GM21360 (cell line): ENCODE measurements around the gene HNF1A.
"Not testable (repeated sequence)": the region's sequence is repeated elsewhere in the genome, so short reads cannot be mapped to it uniquely, and the experiment has no call there.

Source experiments
- ATAC-seq: cut with Tn5 transposase; IDR thresholded peaks from one replicate; pipeline ENCODE4 v1.9.1; 2021; ENCODE audit warnings: mild to moderate bottlenecking, moderate library complexity; ENCODE audit not compliant: unreplicated experiment

HNF1A gene

GRCh38 chr12:121043067-121043466 is 64.7 kb downstream of the HNF1A start:
- ATAC-seq = no peak

- ATAC-seq = not testable (repeated sequence)
Measured at GRCh38 chr12:121047400-121047799, 69.1 kb downstream of the HNF1A start.

DNA sequence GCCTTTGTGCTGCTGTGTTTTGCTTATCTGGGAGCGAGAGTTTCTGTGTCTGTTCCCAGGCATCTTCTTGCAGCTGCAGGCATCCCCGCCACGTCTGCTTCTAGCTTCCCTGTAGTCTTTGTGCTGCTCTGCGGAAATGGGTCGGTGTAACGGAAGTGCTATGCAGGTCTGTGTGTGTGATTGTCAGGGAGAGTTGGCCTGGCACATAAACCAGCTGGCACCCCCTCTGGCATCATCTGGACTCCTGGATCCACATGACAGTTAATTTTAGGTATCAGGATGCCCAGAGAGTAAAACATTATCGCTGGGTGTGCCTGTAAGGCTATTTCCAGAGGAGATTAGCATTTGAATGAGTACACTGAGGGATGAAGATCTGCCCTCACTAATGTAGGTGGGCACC is 70.1 kb downstream of the HNF1A start:
- ATAC-seq = no peak

DNA sequence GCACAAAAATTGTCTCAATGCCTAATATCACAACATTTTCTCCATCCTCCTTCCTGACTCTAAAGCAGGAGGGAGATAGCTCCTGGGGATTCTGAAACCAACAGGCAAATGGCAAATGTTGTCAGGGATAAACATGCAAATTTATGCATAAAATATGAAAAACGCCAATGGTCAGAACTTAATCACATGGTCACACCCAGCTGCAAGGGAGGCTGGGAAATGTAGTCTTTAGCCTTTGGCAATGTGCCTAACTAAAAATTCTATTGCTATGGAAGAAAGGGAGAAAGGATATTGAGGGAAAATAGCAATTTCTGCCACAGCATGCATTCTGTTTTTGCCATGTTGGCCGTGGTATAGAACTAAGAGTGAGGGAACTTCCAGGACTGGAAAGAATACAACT is 72.4 kb downstream of the HNF1A start:
- ATAC-seq = no peak
